ENCODE data around the gene DSTN. TPM values are rescaled to one million over a fixed set of nuclear protein-coding genes. Genes with fewer than 3 reads are reported as not detected.

Gene DSTN
- total and polyA plus RNA-seq, 10 donors = 62.0 to 157 (median 98.5) TPM

DNA sequence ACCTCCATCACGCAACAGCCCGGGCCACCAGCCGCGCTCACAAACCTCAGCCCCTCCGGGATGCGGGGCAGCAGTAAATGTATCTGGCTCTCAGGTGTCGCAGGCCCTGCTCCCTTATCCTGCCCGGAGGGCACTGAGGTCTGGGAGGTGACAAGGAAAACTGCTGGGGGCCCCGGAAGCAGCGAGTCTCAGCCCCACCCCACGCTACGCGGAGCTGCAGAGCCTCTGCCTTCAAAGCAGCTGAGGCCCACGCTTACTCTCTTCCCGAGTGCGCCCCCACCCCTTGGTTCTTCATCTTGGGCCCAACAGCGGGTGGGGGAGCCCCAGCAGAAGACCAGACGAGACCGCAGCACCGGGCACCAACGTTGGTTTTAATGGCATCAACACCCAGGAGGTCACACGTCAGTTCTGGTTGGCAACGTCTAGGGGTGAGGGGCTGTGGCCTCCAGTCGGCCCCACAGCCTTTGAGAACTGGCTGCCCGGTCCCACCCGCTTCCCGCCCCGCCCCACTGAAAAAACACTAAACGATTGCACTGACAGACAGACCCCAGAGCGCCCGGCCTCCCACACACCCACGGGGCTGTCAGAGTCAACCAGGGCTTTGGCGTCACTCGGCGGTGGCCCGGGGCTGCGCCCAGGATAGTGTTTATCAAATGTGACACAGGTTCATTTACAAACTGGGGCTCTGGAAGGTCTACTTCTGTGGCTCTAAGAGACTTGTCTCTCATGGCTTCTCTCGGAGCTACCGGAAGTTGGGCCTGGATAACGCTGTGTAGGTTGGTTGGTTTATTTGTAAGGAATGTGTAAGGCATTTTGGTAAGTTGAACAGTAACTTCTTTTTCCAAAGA, 43.7 kb downstream of the DSTN start:
- WGBS, 5 donors = 86 to 92% (median 87%) methylated on average over 35 to 40 of the region's 40 CpGs
- Histone ChIP-seq H3K4me1 (peaks cover 7 to 76% (median 40%) of the 10 kb centered on the region in 6 donors), H3K4me3 (no peak overlapping the region), H3K27me3 (replicated peaks in 1 of 7) (no peaks in the 10 kb centered on the region), H3K36me3 (peaks cover 0 to 76% (median 35%) of the 10 kb centered on the region in 6 donors), H3K27ac (peak overlapping the region in 3 of 8 donors; percentile 70 to 85 (median 78)), H3K9me3 (no peaks in the 10 kb centered on the region)
- no peak for DNase-seq
- intact Hi-C loops (cut with DNase I; ENCODE audit: low total_unique reads) = no loop called here
- TF ChIP-seq, protein P1, sequence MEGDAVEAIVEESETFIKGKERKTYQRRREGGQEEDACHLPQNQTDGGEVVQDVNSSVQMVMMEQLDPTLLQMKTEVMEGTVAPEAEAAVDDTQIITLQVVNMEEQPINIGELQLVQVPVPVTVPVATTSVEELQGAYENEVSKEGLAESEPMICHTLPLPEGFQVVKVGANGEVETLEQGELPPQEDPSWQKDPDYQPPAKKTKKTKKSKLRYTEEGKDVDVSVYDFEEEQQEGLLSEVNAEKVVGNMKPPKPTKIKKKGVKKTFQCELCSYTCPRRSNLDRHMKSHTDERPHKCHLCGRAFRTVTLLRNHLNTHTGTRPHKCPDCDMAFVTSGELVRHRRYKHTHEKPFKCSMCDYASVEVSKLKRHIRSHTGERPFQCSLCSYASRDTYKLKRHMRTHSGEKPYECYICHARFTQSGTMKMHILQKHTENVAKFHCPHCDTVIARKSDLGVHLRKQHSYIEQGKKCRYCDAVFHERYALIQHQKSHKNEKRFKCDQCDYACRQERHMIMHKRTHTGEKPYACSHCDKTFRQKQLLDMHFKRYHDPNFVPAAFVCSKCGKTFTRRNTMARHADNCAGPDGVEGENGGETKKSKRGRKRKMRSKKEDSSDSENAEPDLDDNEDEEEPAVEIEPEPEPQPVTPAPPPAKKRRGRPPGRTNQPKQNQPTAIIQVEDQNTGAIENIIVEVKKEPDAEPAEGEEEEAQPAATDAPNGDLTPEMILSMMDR (IDR thresholded peaks at IDR 0.05 in 8 of 11, conservative IDR thresholded peaks at IDR 0.05 in 3 of 11) = no peak
- TF ChIP-seq POLR2A (IDR thresholded peaks at IDR 0.05) = no peak
- TF ChIP-seq POLR2AphosphoS5 (IDR thresholded peaks at IDR 0.05) = peak in 2 of 3 donors; percentile 6 to 52

- no peak overlapping the region for H3K4me3 ChIP-seq
- H3K9me3 ChIP-seq = no peaks in the 10 kb centered on the region
- TF ChIP-seq, protein P1 (IDR thresholded peaks at IDR 0.05 in 8 of 11, conservative IDR thresholded peaks at IDR 0.05 in 3 of 11) = no peak
- TF ChIP-seq POLR2AphosphoS5 (IDR thresholded peaks at IDR 0.05) = peak in 2 of 3 donors; percentile 45 to 51
- peaks cover 7 to 75% (median 40%) of the 10 kb centered on the region in 6 donors for H3K4me1 ChIP-seq
- intact Hi-C loops (cut with DNase I; ENCODE audit: low total_unique reads) = no loop called here
- H3K36me3 ChIP-seq = peaks cover 0 to 76% (median 41%) of the 10 kb centered on the region in 6 donors
- no peaks in the 10 kb centered on the region for H3K27me3 ChIP-seq (replicated peaks in 1 of 7)
- DNase-seq = peak; percentile 77
- WGBS, 5 donors = 72 to 88% (median 74%) methylated on average over 18 to 20 of the region's 20 CpGs
- H3K27ac ChIP-seq = peak overlapping the region in 1 of 8 donors; percentile 78
Observed at GRCh38 chr20:17614176-17614811, 44.4 kb downstream of the DSTN start.

DNA sequence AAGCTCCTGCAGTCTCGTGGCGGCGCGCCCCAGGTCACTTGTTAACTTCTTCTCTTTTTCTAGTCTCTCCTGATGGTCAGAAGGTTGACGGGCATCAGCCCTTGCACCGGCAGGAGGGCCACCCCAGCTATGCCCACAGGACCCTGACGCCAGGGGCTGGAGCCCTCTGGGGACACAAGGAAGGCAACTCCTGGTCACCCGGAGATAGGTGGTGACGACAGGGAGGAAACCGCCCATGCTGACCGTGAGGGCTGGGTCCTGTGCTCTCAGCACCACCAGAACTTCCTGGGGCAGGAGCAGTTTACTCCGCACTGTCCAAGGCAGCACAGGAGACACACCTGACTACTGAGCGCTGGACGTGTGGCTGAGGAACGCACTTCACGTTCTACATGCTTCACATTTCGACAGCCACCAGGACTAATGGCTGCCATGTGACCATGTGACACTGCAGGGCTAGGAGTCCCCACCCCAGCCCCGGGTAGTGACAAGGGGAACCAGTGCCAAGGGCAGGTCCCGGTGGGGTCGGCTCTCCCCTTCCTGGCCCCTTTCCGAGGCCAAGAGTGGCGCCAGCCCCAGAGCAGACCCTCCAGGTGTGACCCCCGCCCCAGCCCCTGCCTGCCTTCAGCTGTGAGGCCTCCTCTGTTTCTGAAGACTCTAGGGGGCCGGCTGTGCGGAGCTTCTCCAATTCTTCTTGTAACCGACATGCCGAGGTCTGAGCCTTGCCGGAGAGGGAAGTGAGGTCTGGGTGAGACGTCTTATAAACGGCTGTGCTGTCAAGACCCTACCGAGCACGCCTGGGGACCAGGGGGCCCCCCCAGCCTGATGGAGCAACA, 45.2 kb downstream of the DSTN start:
- no peak for TF ChIP-seq POLR2AphosphoS5 (IDR thresholded peaks at IDR 0.05)
- no peak for TF ChIP-seq POLR2A (IDR thresholded peaks at IDR 0.05)
- TF ChIP-seq, protein P1 (IDR thresholded peaks at IDR 0.05 in 8 of 11, conservative IDR thresholded peaks at IDR 0.05 in 3 of 11) = no peak
- DNase-seq = peak; percentile 76
- Histone ChIP-seq H3K27me3 (replicated peaks in 1 of 7) (no peaks in the 10 kb centered on the region), H3K36me3 (peaks cover 0 to 81% (median 49%) of the 10 kb centered on the region in 6 donors), H3K9me3 (no peaks in the 10 kb centered on the region), H3K4me1 (peaks cover 7 to 68% (median 39%) of the 10 kb centered on the region in 6 donors), H3K27ac (peak overlapping the region in 2 of 8 donors; percentile 9 to 78), H3K4me3 (no peak overlapping the region)
- intact Hi-C loops (cut with DNase I; ENCODE audit: low total_unique reads) = loop anchor here (5.0 kb wide), 1 partner anchor 78 kb away; no protein-coding TSS in a partner anchor
- WGBS, 5 donors = 55 to 71% (median 63%) methylated on average over 22 to 32 of the region's 32 CpGs
